Measurements from ENCODE around the gene ZMIZ1.

GRCh38 chr10:79149345-79149661, 80.5 kb downstream of the ZMIZ1 start:
- TF ChIP-seq EP300 (conservative IDR thresholded peaks at IDR 0.05; ENCODE audit: poor library complexity, severe bottlenecking) = no peak
- no peak for TF ChIP-seq CTCF (IDR thresholded peaks at IDR 0.05; ENCODE audit: poor library complexity, severe bottlenecking)
- no peak for TF ChIP-seq EZH2 (IDR thresholded peaks at IDR 0.05; ENCODE audit: borderline replicate concordance, insufficient read depth, low read length, poor library complexity, severe bottlenecking)
- no peak for TF ChIP-seq POLR2AphosphoS5 (IDR thresholded peaks at IDR 0.05)
- TF ChIP-seq RAD21 (conservative IDR thresholded peaks at IDR 0.05) = no peak
